Endothelial cell of umbilical vein (primary cell): ENCODE measurements around the gene MANF. TPM values are rescaled to one million over a fixed set of nuclear protein-coding genes. Genes with fewer than 3 reads are reported as not detected.

Experiments used
- BruUV-seq: library from RNA; stranded (reverse); fragments of 400-500 nt; replicated peaks from 2 replicates; lab custom pipeline; 2021; lab: Mats Ljungman, UMichigan
- CTCF ChIA-PET: fragments of 300-600, 350-600 bp; sonication (Branson Sonifier 250); formaldehyde crosslinking; loops from one replicate; lab custom pipeline; 2021; ENCODE audit warnings: antibody characterized with exemption, inconsistent platforms; lab: Charles Lee
- POLR2A ChIA-PET: fragments of 300-600, 350-600 bp; sonication (Branson Sonifier 250); formaldehyde crosslinking; loops from one replicate; lab custom pipeline; 2021; ENCODE audit warnings: antibody characterized with exemption, inconsistent platforms; lab: Charles Lee
- DNase-seq: peaks from one replicate; pipeline ENCODE4 v3.0.0-alpha.2; 2011; ENCODE audit warnings: low read depth, low spot score
- FAIRE-seq: peaks from 2 replicates; lab custom pipeline; 2011; peaks lifted over from hg19 to GRCh38; lab: Jason Lieb, UNC
- H2AFZ ChIP-seq: 2 replicates; pipeline ENCODE4 v1.6.0; 2012; ENCODE audit warnings: low read depth, low read length, control low read depth, inconsistent platforms
- H3K27ac ChIP-seq: 2 replicates; pipeline ENCODE4 v1.5.1; 2011; ENCODE audit warnings: low read depth, mild to moderate bottlenecking, control low read depth, low read length, moderate library complexity; ENCODE audit not compliant: insufficient read depth
- H3K27me3 ChIP-seq, 2 experiments: 2 replicates each; pipeline versions ENCODE4 v1.6.0 to v1.6.1; 2011; ENCODE audit warnings: low read length in 2 of 2, mixed read lengths in 1 of 2; ENCODE audit not compliant: control insufficient read depth in 2 of 2, insufficient read depth in 2 of 2
- H3K36me3 ChIP-seq, 2 experiments: 2 replicates in 1 of 2; 3 replicates in 1 of 2; pipeline ENCODE4 v1.5.1; 2011; ENCODE audit warnings: low read length in 2 of 2, mild to moderate bottlenecking in 1 of 2, moderate library complexity in 1 of 2; ENCODE audit not compliant: control insufficient read depth in 2 of 2, insufficient read depth in 2 of 2; ENCODE audit errors: extremely low read depth in 1 of 2
- H3K4me1 ChIP-seq: 3 replicates; pipeline ENCODE4 v1.5.1; 2011; ENCODE audit warnings: mild to moderate bottlenecking, low read length; ENCODE audit not compliant: control insufficient read depth, insufficient read depth; ENCODE audit errors: extremely low read depth
- H3K4me2 ChIP-seq: 2 replicates; pipeline ENCODE4 v1.6.1; 2011; ENCODE audit warnings: low read length, control low read depth, mixed read lengths; ENCODE audit not compliant: insufficient read depth
- H3K4me3 ChIP-seq, 3 experiments: fragments of 200-600 bp in 1 of 3; sonication (generic), shearing (Covaris generic) in 1 of 3; replicated peaks in 1 of 3; 2 replicates each; pipeline ENCODE4 v1.5.1; 2011 to 2016; ENCODE audit warnings: control low read depth in 3 of 3, low read length in 3 of 3, mild to moderate bottlenecking in 2 of 3, inconsistent platforms in 1 of 3, low read depth in 1 of 3, moderate library complexity in 1 of 3; ENCODE audit not compliant: insufficient read depth in 1 of 3
- H3K79me2 ChIP-seq: 2 replicates; pipeline ENCODE4 v1.6.0; 2012; ENCODE audit warnings: low read length, inconsistent platforms; ENCODE audit not compliant: control insufficient read depth, insufficient read depth
- H3K9ac ChIP-seq: replicated peaks from 2 replicates; pipeline ENCODE3; 2011; ENCODE audit warnings: low read length, control low read depth; ENCODE audit not compliant: insufficient read depth; ENCODE audit errors: extremely low read depth
- H3K9me1 ChIP-seq: replicated peaks from 3 replicates; pipeline ENCODE4 v1.6.0; 2011; ENCODE audit warnings: mild to moderate bottlenecking, low read length; ENCODE audit not compliant: control insufficient read depth, insufficient read depth; ENCODE audit errors: extremely low read depth
- H3K9me3 ChIP-seq: replicated peaks from 2 replicates; pipeline ENCODE4 v1.5.1; 2012; ENCODE audit warnings: low read length, inconsistent platforms; ENCODE audit not compliant: control insufficient read depth, insufficient read depth
- H4K20me1 ChIP-seq: replicated peaks from 2 replicates; pipeline ENCODE3; 2011; ENCODE audit warnings: mild to moderate bottlenecking, low read length; ENCODE audit not compliant: control insufficient read depth, insufficient read depth; ENCODE audit errors: extremely low read depth
- CTCF ChIP-seq, 2 donors: IDR thresholded peaks; 1 replicate in 1 of 2; 2 replicates in 1 of 2; pipeline ENCODE4 v1.5.1; 2011; ENCODE audit warnings: low read length in 2 of 2, mild to moderate bottlenecking in 2 of 2, moderate library complexity in 2 of 2, control low read depth in 1 of 2, inconsistent platforms in 1 of 2, low read depth in 1 of 2; ENCODE audit not compliant: insufficient read depth in 1 of 2; ENCODE audit errors: extremely low read depth in 1 of 2
- EZH2 ChIP-seq: IDR thresholded peaks from 2 replicates; pipeline ENCODE4 v1.6.1; 2012; ENCODE audit warnings: borderline replicate concordance, low read depth, mild to moderate bottlenecking, moderate library complexity, low read length, inconsistent platforms; ENCODE audit not compliant: severe bottlenecking
- FOS ChIP-seq: IDR thresholded peaks from 2 replicates; pipeline ENCODE4 v1.6.1; 2011; ENCODE audit warnings: mild to moderate bottlenecking, low read length, moderate library complexity, borderline replicate concordance; ENCODE audit not compliant: insufficient read depth
- GATA2 ChIP-seq: IDR thresholded peaks from 2 replicates; pipeline ENCODE4 v1.7.0; 2011; ENCODE audit warnings: low read depth, mild to moderate bottlenecking, moderate library complexity, mixed read lengths, low read length; ENCODE audit not compliant: insufficient read length, insufficient read depth
- JUN ChIP-seq: IDR thresholded peaks from 2 replicates; pipeline ENCODE4 v1.6.1; 2011; ENCODE audit warnings: borderline replicate concordance, low read depth; ENCODE audit not compliant: insufficient read length, insufficient read depth
- MAX ChIP-seq: IDR thresholded peaks from 2 replicates; pipeline ENCODE4 v1.6.1; 2011; ENCODE audit not compliant: insufficient read depth, insufficient read length
- MYC ChIP-seq: IDR thresholded peaks from one replicate; pipeline ENCODE4 v1.6.1; 2011; ENCODE audit warnings: mild to moderate bottlenecking, low read depth, low read length
- POLR2A ChIP-seq: IDR thresholded peaks from 2 replicates; pipeline ENCODE4 v1.6.1; 2012; ENCODE audit warnings: low read depth, mild to moderate bottlenecking, control low read depth, low read length
- POLR2AphosphoS5 ChIP-seq: IDR thresholded peaks from 2 replicates; pipeline ENCODE4 v1.6.1; 2012; ENCODE audit warnings: low read depth, mild to moderate bottlenecking, control low read depth, low read length, moderate library complexity; ENCODE audit not compliant: insufficient read depth
- dilution Hi-C: fragments of 300-500 bp; cut with MboI; formaldehyde crosslinking; loops from one replicate; pipeline ENCODE4 v1.15.0; 2019; ENCODE audit warnings: low sequenced_read_pairs; ENCODE audit not compliant: extremely low pct_ligation_motif_present
- intact Hi-C: fragments of 100-400 bp; cut with micrococcal nuclease; formaldehyde crosslinking; loops from one replicate; pipeline ENCODE4 v1.10.0; 2022
- polyA plus RNA-seq, 4 experiments: library from polyadenylated mRNA; depleted of rRNA in 3 of 4; stranded (reverse) in 3 of 4; unstranded in 1 of 4; fragments of >200 nt; gene quantifications; 2 replicates each; pipeline versions ENCODE4 v1.2.1 to v1.2.3, GENCODE V29; 2011 to 2012; ENCODE audit warnings: missing spikeins in 1 of 4
- total RNA-seq: library from RNA; stranded (reverse); gene quantifications from 2 replicates; pipeline ENCODE4 v1.2.3, GENCODE V29; 2021

The MANF gene
- total and polyA plus RNA-seq, 2 donors (not counting 3 experiments of a cell fraction or from before 2014, with no cell fraction given) = 100 to 248 TPM

GRCh38 chr3:51394541-51394940 is 9.4 kb downstream of the MANF start:
- no TSS peak for BruUV-seq
- Histone ChIP-seq H3K36me3 (peaks cover 21 to 29% of the 10 kb centered on the region in 2 experiments), H3K27me3 (no peaks in the 10 kb centered on the region), H2AFZ (no peak overlapping the region), H3K9me3 (no peaks in the 10 kb centered on the region), H3K4me1 (peaks cover 37% of the 10 kb centered on the region), H3K27ac (no peak overlapping the region), H3K4me2 (no peak overlapping the region), H3K79me2 (peaks cover 58% of the 10 kb centered on the region), H3K4me3 (no peak overlapping the region), H3K9ac (no peak overlapping the region), H3K9me1 (no peaks in the 10 kb centered on the region), H4K20me1 (no peaks in the 10 kb centered on the region)
- POLR2A ChIA-PET = no interaction called here
- FAIRE-seq = no peak
- CTCF ChIA-PET = no interaction called here
- intact Hi-C loops (loop anchor here (5.0 kb wide), 1 partner anchor 1037 kb away; the partner anchor contains the start of gene TMEM115), dilution Hi-C loops (no loop called here)
- TF ChIP-seq POLR2AphosphoS5 = no peak
- no peak for TF ChIP-seq EZH2
- no peak for TF ChIP-seq GATA2
- TF ChIP-seq MAX = no peak
- no peak for TF ChIP-seq MYC
- no peak for TF ChIP-seq JUN
- no peak for TF ChIP-seq CTCF (IDR thresholded peaks at IDR 0.05; ENCODE audit: extremely low read depth in 1 of 2, insufficient read depth in 1 of 2, low read depth in 1 of 2, low read length in 2 of 2)
- no peak for TF ChIP-seq FOS
- TF ChIP-seq POLR2A = no peak
- DNase-seq = no peak
